Esophagus squamous epithelium (tissue), 4 donors: Measurements from ENCODE around the gene ZNF334.
A peak's percentile ranks its signal among the peaks of the same experiment; 100 is the strongest.

Experiments
- POLR2A ChIP-seq, 4 donors: fragments of 450-650 bp; IDR thresholded peaks; one replicate each; pipeline ENCODE4 v1.6.1; 2017; ENCODE audit warnings: antibody characterized with exemption in 4 of 4, mild to moderate bottlenecking in 4 of 4, moderate library complexity in 3 of 4
- TF ChIP-seq, protein P1 (sequence below), 6 experiments: fragments of 450-650 bp in 4 of 6; fragments of 200-600 bp in 2 of 6; sonication (generic) in 2 of 6; IDR thresholded peaks; one replicate each; pipeline ENCODE4 v1.5.1; 2016 to 2019; ENCODE audit warnings: antibody characterized with exemption in 6 of 6, mild to moderate bottlenecking in 4 of 6, moderate library complexity in 4 of 6

DNA sequence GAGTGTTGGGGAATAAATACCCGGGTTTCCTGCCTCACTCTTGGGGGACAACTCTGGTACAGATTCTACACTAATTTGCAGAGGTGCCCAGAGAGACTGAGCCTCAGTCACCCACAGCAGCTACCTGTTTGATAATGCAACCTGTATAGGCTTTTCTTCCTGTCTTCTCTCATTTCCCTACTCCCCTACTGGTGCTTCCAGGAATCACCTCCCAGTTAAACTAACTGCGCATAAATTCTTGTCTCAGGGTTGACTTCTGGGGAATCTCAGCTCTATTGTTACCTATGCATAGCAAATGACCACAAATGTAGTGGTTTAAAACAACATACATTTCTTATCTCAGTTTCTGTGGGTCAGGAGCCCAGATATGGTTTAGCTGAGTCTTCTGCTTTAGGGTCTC, 25.8 kb upstream of the ZNF334 start:
- TF ChIP-seq, protein P1, sequence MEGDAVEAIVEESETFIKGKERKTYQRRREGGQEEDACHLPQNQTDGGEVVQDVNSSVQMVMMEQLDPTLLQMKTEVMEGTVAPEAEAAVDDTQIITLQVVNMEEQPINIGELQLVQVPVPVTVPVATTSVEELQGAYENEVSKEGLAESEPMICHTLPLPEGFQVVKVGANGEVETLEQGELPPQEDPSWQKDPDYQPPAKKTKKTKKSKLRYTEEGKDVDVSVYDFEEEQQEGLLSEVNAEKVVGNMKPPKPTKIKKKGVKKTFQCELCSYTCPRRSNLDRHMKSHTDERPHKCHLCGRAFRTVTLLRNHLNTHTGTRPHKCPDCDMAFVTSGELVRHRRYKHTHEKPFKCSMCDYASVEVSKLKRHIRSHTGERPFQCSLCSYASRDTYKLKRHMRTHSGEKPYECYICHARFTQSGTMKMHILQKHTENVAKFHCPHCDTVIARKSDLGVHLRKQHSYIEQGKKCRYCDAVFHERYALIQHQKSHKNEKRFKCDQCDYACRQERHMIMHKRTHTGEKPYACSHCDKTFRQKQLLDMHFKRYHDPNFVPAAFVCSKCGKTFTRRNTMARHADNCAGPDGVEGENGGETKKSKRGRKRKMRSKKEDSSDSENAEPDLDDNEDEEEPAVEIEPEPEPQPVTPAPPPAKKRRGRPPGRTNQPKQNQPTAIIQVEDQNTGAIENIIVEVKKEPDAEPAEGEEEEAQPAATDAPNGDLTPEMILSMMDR (IDR thresholded peaks at IDR 0.05), result peak in 1 of 6 experiments; percentile 21
- no peak for TF ChIP-seq POLR2A (IDR thresholded peaks at IDR 0.05)
